GM11168 (cell line): ENCODE results near the gene OASL.

Source experiments
- in situ Hi-C: fragments of 300-500 bp; cut with MboI; formaldehyde crosslinking; loops from one replicate; pipeline ENCODE4 v1.12.0; 2022; ENCODE audit warnings: low sequenced_read_pairs; ENCODE audit not compliant: unreplicated experiment

OASL gene

GRCh38 chr12:120971299-120972180 is 67.5 kb downstream of the OASL start:
- in situ Hi-C loops = no loop called here

- in situ Hi-C loops = no loop called here
Measured at GRCh38 chr12:120970310-120970709, 68.7 kb downstream of the OASL start.
